ENCODE measurements around the gene MYO3B.
A peak's percentile ranks its signal among the peaks of the same experiment; 100 is the strongest.

MYO3B gene

GRCh38 chr2:170381678-170382077 lies 203.7 kb downstream of the MYO3B start:
- Mint-ChIP-seq H3K4me1 (no peaks in the 10 kb centered on the region), H3K9me3 (no peaks in the 10 kb centered on the region), H3K4me3 (no peak overlapping the region), H3K27me3 (peaks cover 2% of the 10 kb centered on the region), H3K27ac (no peak overlapping the region), H3K36me3 (no peaks in the 10 kb centered on the region)
- ATAC-seq (ENCODE audit: low read depth) (no peak), DNase-seq (ENCODE audit: low spot score in 2 of 2) (no peak)

GRCh38 chr2:170386554-170386953 lies 208.6 kb downstream of the MYO3B start:
- H3K36me3 Mint-ChIP-seq = no peaks in the 10 kb centered on the region
- H3K27me3 Mint-ChIP-seq = peaks cover 7% of the 10 kb centered on the region
- ATAC-seq (ENCODE audit: low read depth) = no peak
- no peak overlapping the region for H3K27ac Mint-ChIP-seq
- no peak for DNase-seq (ENCODE audit: low spot score in 2 of 2)
- no peaks in the 10 kb centered on the region for H3K4me1 Mint-ChIP-seq
- no peaks in the 10 kb centered on the region for H3K9me3 Mint-ChIP-seq
- H3K4me3 Mint-ChIP-seq = no peak overlapping the region

- no peak overlapping the region for H3K4me3 Mint-ChIP-seq
- H3K27me3 Mint-ChIP-seq = peaks cover 7% of the 10 kb centered on the region
- no peaks in the 10 kb centered on the region for H3K36me3 Mint-ChIP-seq
- ATAC-seq (ENCODE audit: low read depth) (no peak), DNase-seq (ENCODE audit: low spot score in 2 of 2) (no peak)
- H3K27ac Mint-ChIP-seq = no peak overlapping the region
- H3K9me3 Mint-ChIP-seq = no peaks in the 10 kb centered on the region
- H3K4me1 Mint-ChIP-seq = no peaks in the 10 kb centered on the region
Measured at GRCh38 chr2:170391018-170391417, 213.1 kb downstream of the MYO3B start.

GRCh38 chr2:170391697-170392096 lies 213.8 kb downstream of the MYO3B start:
- no peak for ATAC-seq (ENCODE audit: low read depth)
- H3K36me3 Mint-ChIP-seq = no peaks in the 10 kb centered on the region
- H3K4me3 Mint-ChIP-seq = no peak overlapping the region
- no peaks in the 10 kb centered on the region for H3K9me3 Mint-ChIP-seq
- H3K27me3 Mint-ChIP-seq = peaks cover 7% of the 10 kb centered on the region
- no peak for DNase-seq (ENCODE audit: low spot score in 2 of 2)
- no peak overlapping the region for H3K27ac Mint-ChIP-seq
- H3K4me1 Mint-ChIP-seq = no peaks in the 10 kb centered on the region

GRCh38 chr2:170393861-170394498 lies 216.0 kb downstream of the MYO3B start:
- Mint-ChIP-seq H3K27me3 (peaks cover 3% of the 10 kb centered on the region), H3K36me3 (no peaks in the 10 kb centered on the region), H3K4me3 (no peak overlapping the region), H3K9me3 (no peaks in the 10 kb centered on the region), H3K4me1 (no peaks in the 10 kb centered on the region), H3K27ac (no peak overlapping the region)
- ATAC-seq (ENCODE audit: low read depth) = no peak
- no peak for DNase-seq (ENCODE audit: low spot score in 2 of 2)

- Mint-ChIP-seq H3K36me3 (no peaks in the 10 kb centered on the region), H3K4me3 (no peak overlapping the region), H3K4me1 (no peaks in the 10 kb centered on the region)
Measured at GRCh38 chr2:170394641-170395387, 216.9 kb downstream of the MYO3B start.

GRCh38 chr2:170396799-170397459 lies 219.0 kb downstream of the MYO3B start:
- no peak overlapping the region for H3K4me3 Mint-ChIP-seq

More at GRCh38 chr2:170394641-170395387, 216.9 kb downstream of the MYO3B start:
- peaks cover 3% of the 10 kb centered on the region for H3K27me3 Mint-ChIP-seq
- H3K27ac Mint-ChIP-seq = no peak overlapping the region
- no peak for ATAC-seq (ENCODE audit: low read depth)
- H3K9me3 Mint-ChIP-seq = no peaks in the 10 kb centered on the region
- DNase-seq (ENCODE audit: low spot score in 2 of 2) = no peak

GRCh38 chr2:170401187-170401586 lies 223.2 kb downstream of the MYO3B start:
- H3K4me1 Mint-ChIP-seq = no peaks in the 10 kb centered on the region
- DNase-seq (ENCODE audit: low spot score in 2 of 2) (no peak), ATAC-seq (ENCODE audit: low read depth) (no peak)
- H3K9me3 Mint-ChIP-seq = no peaks in the 10 kb centered on the region
- H3K4me3 Mint-ChIP-seq = no peak overlapping the region
- no peak overlapping the region for H3K27ac Mint-ChIP-seq
- peaks cover 6% of the 10 kb centered on the region for H3K27me3 Mint-ChIP-seq
- no peaks in the 10 kb centered on the region for H3K36me3 Mint-ChIP-seq

More at GRCh38 chr2:170396799-170397459, 219.0 kb downstream of the MYO3B start:
- peaks cover 3% of the 10 kb centered on the region for H3K27me3 Mint-ChIP-seq
- H3K36me3 Mint-ChIP-seq = no peaks in the 10 kb centered on the region
- DNase-seq (ENCODE audit: low spot score in 2 of 2) (no peak), ATAC-seq (ENCODE audit: low read depth) (no peak)
- no peaks in the 10 kb centered on the region for H3K9me3 Mint-ChIP-seq
- no peaks in the 10 kb centered on the region for H3K4me1 Mint-ChIP-seq
- no peak overlapping the region for H3K27ac Mint-ChIP-seq

- Mint-ChIP-seq H3K27ac (no peak overlapping the region), H3K27me3 (peaks cover 9% of the 10 kb centered on the region), H3K4me3 (no peak overlapping the region), H3K36me3 (no peaks in the 10 kb centered on the region), H3K9me3 (no peaks in the 10 kb centered on the region), H3K4me1 (peaks cover 9% of the 10 kb centered on the region)
- DNase-seq (ENCODE audit: low spot score in 2 of 2) (no peak), ATAC-seq (ENCODE audit: low read depth) (no peak)
Measured at GRCh38 chr2:170404846-170405245, 226.9 kb downstream of the MYO3B start.

- H3K27ac Mint-ChIP-seq = no peak overlapping the region
- H3K4me3 Mint-ChIP-seq = no peak overlapping the region
- H3K36me3 Mint-ChIP-seq = no peaks in the 10 kb centered on the region
- H3K27me3 Mint-ChIP-seq = peaks cover 9% of the 10 kb centered on the region
- ATAC-seq (ENCODE audit: low read depth) (no peak), DNase-seq (ENCODE audit: low spot score in 2 of 2) (no peak)
- no peaks in the 10 kb centered on the region for H3K9me3 Mint-ChIP-seq
- peaks cover 9% of the 10 kb centered on the region for H3K4me1 Mint-ChIP-seq
Measured at GRCh38 chr2:170405326-170405725, 227.4 kb downstream of the MYO3B start.

GRCh38 chr2:170408461-170409163 lies 230.7 kb downstream of the MYO3B start:
- peak overlapping the region; percentile 11 for H3K4me3 Mint-ChIP-seq
- H3K4me1 Mint-ChIP-seq = peaks cover 9% of the 10 kb centered on the region
- ATAC-seq (ENCODE audit: low read depth) (no peak), DNase-seq (ENCODE audit: low spot score in 2 of 2) (no peak)
- H3K27ac Mint-ChIP-seq = no peak overlapping the region
- no peaks in the 10 kb centered on the region for H3K36me3 Mint-ChIP-seq
- peaks cover 11% of the 10 kb centered on the region for H3K27me3 Mint-ChIP-seq
- peaks cover 2% of the 10 kb centered on the region for H3K9me3 Mint-ChIP-seq

GRCh38 chr2:170409164-170409535 lies 231.2 kb downstream of the MYO3B start:
- peak; percentile 30 to 44 for DNase-seq (ENCODE audit: low spot score in 2 of 2)
- H3K9me3 Mint-ChIP-seq = peaks cover 2% of the 10 kb centered on the region
- H3K27ac Mint-ChIP-seq = no peak overlapping the region
- peaks cover 9% of the 10 kb centered on the region for H3K4me1 Mint-ChIP-seq
- H3K36me3 Mint-ChIP-seq = no peaks in the 10 kb centered on the region
- peaks cover 11% of the 10 kb centered on the region for H3K27me3 Mint-ChIP-seq
- ATAC-seq (ENCODE audit: low read depth) = no peak
- H3K4me3 Mint-ChIP-seq = peak overlapping the region; percentile 11

- Mint-ChIP-seq H3K4me3 (no peak overlapping the region), H3K9me3 (peaks cover 7% of the 10 kb centered on the region), H3K36me3 (no peaks in the 10 kb centered on the region), H3K27me3 (peaks cover 7% of the 10 kb centered on the region), H3K4me1 (peaks cover 9% of the 10 kb centered on the region), H3K27ac (no peak overlapping the region)
- no peak for ATAC-seq (ENCODE audit: low read depth)
- DNase-seq (ENCODE audit: low spot score in 2 of 2) = no peak
Measured at GRCh38 chr2:170411660-170412059, 233.7 kb downstream of the MYO3B start.

Data from memory B cell (primary cell).